GM20000 (cell line): ENCODE results near the gene FXYD1.

Experiments used
- DNase-seq: peaks from one replicate; pipeline ENCODE4 v3.0.0; 2012; ENCODE audit warnings: low spot score
- CTCF ChIP-seq: IDR thresholded peaks from 2 replicates; pipeline ENCODE4 v1.5.1; 2012; ENCODE audit warnings: mild to moderate bottlenecking, control low read depth; ENCODE audit errors: extremely low read depth, missing control alignments

The FXYD1 gene

GRCh38 chr19:35123573-35123972 is 15.1 kb upstream of the FXYD1 start:
- TF ChIP-seq CTCF: no peak
- no peak for DNase-seq

GRCh38 chr19:35124098-35125060 is 14.2 kb upstream of the FXYD1 start:
- peak; percentile 94 for DNase-seq

GRCh38 chr19:35125270-35125717 is 13.3 kb upstream of the FXYD1 start:
- DNase-seq: no peak
- no peak for TF ChIP-seq CTCF

More at GRCh38 chr19:35124098-35125060, 14.2 kb upstream of the FXYD1 start:
- TF ChIP-seq CTCF: no peak

- no peak for DNase-seq
- no peak for TF ChIP-seq CTCF
Observed at GRCh38 chr19:35125749-35126623, 12.6 kb upstream of the FXYD1 start.

- DNase-seq: no peak
- TF ChIP-seq CTCF: no peak
Observed at GRCh38 chr19:35126624-35126959, 12.0 kb upstream of the FXYD1 start.

- no peak for TF ChIP-seq CTCF
- DNase-seq: no peak
Observed at GRCh38 chr19:35127871-35128270, 10.8 kb upstream of the FXYD1 start.
